ENCODE measurements around the gene MRPS34.

The MRPS34 gene

DNA sequence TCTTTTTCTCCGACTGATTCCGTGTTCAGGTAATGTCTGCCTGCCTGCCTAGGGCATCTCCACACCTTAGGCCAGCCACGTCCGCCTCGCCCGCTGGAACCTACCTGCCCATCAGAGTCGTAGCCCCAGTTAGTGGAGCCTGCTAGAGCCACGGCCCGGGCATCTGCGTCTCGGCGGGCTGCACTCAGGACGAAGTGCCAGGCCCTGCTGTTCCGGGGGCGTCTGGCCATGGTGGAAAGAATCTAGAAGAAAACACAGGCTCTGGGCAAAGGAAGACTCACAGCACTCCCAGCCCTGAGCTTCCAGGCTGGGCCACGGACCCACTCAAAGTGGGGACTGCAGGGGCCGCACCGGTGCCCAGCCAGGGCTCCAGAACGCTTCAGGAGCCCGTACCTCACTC is 8.3 kb upstream of the MRPS34 start:
- no peak for FAIRE-seq

DNA sequence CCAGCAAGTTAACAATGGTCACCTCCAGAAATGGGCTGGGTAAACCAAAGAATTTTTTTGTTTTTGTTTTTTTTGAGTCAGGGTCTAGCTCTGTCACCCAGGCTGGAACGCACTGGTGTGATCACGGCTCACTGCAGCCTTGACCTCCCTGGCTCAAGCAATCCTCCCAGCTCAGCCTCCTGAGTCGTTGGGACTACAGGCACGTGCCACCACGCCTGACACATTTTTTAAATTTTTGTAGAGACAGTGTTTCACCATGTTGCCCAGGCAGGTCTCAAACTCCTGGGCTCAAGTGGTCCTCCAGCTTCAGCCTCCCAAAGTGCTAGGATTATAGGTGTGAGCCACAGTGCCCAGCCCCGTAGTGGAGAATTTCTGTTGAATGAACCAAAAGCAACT is 7.7 kb upstream of the MRPS34 start:
- FAIRE-seq = no peak

DNA sequence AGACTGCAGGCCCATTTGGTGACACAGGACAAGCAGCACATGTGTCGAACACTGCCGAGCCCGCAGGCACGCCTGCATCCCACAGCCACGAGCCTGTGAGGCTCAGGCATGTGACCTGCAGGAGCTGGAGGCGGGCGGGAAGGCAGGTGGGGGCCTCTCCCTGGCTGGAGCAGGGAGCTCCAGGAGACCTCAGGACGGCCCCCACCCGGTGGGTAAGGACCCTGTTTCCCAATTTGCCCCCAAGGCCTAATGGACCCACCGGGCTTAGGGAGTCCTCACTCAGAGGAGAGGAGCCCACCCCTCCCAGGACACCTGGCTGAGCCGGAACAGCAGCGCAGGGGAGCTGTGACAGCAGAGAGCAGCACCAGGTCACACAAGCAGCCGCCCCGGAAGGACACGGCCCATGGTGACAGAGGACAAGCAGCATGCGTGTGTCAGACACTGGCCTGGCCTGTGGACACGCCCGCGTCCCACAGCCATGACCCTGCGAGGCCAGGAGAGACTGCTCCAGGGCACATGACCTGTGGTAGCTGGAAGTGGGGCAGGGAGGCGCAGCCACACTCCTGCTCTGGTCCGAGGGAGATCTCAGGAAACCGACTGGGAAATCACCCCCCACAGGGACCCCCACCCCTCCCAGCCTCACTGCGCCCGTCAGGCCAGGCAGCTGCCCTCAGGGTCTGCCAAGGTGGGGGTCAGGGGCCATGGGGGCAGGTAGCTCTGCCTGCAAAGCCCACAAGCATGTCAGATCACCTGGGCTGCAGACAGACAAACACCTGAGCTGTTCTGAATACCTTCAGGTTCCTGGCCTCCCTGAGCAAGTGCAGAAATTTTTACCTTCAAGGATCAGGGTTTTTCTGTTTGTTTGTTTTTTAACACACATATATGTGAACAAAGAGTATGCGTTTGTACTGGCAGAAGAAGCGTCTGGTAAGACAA is 7.1 kb upstream of the MRPS34 start:
- no peak for FAIRE-seq

DNA sequence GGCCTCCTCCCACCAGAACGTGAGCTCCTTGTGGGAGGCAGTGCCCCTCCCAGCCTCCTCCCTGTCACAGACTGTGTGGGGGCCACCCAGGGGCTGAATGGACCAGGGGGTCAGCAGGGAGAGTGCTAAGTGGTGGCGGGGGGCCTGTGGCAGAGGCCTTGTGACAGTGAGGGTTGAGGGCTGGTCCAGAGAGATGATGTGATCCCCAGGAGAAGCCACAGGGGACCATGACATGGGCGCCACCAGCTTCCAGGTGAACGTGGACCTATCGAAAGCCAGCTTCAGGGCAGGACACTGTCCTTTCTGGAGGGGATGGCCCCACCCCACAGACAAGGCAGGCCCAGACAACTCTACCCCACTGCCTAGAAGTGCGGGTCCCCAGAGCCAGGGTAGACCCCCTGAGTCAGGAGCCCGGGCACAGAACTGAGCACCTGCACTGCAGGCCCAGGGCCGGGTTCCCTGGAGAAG is 6.3 kb upstream of the MRPS34 start:
- FAIRE-seq = no peak

DNA sequence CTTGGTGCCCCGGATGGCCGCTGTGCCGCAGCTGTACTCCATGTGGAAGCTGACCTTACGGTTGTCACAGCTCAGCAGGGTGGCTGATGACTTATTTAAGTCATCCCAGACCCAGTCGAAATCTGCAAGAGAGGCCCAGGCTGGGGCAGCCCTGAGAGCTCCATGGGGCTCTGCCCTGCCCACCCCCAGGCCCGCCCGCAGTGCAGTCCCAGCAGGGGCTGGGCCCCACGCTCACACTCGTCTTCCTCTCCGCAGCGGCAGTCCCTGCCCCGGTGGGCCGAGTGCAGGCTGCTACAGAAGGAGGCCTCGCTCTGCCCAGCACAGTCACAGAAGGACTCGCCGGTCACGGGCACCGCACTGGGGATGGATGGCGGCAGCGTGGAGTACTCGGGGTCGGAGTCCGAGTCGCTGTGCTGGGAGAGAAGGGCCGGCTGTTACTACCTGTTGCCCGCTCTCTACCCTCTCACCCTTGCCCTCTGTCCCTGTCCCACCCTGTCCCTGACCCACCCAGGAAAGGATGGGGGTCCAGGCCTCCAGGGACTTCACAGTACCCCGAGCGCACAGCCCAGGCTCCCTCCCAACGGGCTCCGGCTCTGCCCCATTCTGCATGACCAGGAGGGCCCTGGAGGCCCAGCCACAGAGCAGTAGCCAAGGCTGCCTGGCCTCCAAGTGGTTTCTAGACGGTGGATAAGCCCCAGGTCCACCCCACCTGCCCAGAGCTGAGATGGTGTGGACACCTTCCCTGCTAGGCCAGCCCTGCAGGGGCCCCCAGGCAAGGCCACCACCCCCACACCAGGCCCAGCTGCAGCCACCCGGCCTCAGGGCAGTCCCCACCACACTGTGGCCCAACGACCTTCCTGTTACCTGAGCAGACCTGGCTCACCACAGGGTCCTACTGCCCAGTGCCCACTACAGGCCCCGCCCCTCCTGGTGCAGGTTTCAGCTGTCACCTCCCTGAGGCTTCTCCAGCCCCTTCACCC is 5.6 kb upstream of the MRPS34 start:
- FAIRE-seq = no peak

DNA sequence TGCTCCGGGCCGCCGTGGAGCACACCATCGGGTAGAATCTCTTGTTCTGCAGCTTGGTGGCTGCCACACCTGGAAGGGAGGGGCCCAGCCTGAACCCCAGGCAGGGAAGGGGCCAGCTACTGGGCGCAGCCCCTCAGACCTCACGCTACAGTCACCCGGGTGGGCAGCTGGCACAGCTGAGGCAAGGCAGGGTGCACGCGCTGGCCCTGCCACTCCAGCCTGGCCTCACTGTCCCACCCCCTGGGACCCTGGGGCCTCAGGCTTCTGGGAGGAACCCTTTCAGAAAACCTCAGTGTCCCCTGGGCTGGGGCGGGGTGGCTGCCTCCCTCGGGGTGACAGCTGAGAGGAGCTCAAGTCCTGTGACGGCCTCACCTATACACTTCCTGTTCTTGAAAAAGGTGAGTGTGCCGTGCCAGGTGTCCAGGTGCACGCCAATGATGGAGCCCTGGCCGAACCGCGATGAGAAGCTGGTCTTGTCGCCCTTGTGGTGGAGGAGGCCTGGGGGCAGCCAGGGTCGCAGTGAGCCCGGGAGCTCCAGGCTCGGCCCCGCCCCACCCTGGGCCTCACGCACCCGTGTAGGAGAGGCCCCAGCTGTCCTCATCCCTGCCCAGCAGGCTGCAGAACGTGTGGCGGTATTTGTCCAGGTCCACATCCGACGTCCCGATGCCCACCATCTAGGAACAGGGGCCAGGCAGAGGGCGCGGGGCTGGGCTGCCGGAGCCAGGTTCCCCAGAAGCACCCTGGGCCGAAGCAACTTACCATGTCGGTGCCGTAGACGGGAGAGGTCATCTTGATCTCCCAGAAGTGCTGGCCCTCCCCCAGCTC is 4.7 kb upstream of the MRPS34 start:
- no peak for FAIRE-seq

DNA sequence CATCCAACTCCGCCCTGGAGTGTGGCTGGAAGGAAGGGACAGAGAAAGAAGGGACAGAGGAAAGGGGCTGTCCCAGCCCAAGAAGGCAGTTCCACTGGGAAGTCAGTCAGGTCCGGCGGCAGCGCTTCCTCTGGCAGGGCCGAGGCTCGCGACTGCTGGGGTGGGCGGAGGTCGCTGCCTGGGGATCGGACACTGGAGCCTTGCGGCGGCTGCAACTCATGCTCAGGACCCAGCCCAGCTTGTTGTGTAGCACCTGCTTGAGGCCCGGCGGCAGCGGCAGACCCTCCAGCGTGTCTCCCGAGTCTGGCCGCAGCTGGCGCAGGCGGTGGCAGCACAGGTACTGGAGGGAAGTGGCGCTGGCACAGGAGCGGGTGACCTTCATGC is 4.0 kb upstream of the MRPS34 start:
- no peak for FAIRE-seq

DNA sequence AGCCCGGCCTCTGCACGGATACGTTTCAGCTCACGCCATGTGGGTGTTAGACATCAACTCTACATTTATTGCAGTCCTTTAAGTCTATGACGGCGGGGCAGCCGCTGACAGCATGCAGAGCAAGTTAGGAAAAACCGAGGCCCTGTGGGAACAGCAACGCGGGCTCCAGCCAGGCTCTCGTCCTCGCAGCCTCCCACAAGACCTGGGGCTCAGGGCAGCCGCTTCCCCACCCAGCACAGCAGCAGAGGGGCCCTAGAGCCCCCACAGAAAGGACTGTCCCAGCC is 3.7 kb upstream of the MRPS34 start:
- no peak for FAIRE-seq

DNA sequence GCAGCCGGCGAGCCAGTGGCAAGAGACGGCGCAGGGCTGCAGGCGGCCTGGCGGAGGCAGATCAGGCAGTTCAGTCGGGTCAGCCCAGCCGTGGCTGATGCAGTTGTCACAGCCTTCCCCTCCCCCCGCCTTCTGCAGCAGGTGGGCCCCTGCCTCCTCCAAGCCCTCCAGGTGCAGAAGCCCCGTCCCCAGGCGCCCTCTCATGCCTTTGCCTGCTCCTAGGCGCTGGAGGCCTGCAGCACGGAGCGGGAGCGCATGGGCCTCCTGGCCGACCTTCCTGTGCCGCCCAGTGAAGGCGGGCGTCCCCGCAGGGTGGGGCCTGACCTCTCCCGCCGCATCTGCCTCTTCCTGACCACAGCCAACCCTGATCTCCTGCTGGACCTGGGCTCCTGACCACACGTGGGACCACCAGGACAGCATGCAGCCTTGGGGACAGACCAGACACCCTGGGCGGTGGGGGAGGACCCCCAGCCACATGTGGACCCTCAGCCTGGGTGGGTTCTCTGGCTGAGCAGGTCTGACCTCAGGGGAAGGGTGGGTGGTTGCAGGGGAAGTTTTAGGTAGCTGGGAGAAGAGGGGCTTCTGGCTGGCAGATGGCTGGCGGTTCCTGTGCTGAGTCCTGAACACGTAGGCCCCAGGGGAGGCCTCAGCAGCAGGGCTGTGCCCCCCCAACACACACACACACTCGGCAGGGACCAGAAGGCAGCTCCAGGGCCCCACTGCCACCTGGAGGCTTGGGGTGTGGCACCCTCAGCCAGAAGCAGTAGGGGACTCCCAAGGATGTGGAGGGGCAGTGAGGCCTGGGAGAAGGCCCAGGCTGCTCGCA is 3.1 kb upstream of the MRPS34 start:
- FAIRE-seq = no peak

DNA sequence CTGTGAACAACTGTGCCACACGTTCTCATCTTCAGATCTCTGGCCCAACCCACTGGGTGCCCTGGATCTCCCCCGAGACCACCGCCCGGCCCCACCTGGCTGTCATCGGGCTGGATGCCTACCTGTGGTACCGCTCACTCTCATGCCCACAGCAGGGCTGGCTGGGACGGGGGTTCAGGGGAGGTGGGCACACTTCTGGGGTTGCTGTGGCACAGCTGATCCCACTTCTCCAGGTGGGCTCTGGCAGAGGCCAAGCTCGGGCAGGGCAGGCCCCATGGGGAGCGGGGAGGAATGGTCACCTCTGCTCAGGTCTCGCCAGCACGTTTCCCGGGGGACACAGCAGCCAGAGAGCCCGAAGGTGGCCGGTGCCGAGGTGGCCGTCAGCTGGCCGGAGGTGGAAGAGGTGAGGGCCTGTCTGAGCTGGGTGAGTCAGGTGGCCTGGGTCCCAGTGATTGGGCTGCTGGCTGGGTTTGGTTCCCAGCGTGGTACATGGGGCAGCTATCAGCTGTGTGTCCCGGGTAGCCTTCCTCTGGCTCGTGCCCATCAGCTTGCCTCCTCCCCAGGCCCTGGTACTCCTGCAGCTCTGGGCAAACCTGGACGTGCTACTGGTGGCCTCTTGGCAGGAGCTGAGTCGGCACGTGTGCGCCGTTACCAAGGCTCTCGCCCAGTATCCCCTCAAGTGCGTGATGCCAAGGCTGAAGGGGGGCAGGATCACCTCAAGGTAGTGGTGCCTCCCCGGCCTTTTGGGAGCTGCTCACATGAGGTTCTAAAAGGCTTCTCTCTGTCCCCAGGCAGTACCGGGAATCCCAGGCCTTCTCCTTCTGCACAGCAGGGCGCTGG is 2.3 kb upstream of the MRPS34 start:
- FAIRE-seq = no peak

DNA sequence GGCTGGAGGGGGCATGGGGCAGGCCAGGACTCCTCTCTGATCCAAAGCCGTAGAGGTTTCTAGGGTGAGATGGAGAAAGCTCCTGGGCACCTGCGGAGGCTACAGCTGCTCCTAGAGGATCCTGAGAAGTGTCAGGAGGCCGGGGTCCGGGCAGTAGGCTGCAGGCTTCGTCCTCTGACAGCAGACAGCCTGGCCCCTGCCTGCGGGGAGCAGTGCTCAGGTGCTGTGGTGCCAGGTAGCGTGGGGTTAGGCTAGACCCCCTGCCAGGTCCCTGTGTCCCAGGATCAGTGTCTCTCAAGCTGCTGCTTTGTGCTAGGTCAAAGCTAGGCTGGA is 1.5 kb upstream of the MRPS34 start:
- no peak for FAIRE-seq

DNA sequence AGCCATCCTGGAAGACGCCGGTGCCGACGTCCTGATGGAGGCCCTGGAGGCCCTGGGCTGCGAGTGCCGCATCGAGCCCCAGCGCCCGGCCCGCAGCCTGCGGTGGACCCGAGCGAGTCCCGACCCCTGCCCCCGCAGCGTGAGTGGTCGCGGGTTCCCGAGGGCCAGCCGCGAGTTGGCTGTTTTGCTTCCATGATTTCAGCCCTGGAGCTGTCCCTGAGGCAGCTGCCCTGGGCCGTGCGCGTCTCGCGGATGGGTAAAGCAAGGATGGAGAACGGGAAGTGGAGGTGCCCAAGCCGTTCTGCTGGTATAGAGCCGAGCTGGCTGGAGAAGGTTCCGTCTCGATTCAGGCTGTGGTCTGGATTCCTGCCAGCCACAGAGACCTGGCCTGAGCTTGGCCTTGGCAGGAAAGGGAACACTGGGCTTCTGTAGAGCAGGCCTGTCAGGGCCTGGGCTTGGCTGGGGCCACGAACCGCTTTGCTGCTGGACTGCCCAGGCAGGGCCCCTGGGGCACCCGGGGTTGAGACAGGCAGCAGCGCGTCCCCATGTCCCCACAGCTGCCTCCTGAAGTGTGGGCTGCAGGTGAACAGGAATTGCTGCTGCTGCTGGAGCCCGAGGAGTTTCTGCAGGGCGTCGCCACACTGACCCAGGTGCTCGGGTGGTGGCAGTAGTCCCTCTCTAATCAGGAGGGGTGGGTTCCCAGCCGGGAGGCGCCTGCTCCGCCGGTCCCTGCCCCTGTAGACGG is 941 bp upstream of the MRPS34 start:
- no peak for FAIRE-seq

DNA sequence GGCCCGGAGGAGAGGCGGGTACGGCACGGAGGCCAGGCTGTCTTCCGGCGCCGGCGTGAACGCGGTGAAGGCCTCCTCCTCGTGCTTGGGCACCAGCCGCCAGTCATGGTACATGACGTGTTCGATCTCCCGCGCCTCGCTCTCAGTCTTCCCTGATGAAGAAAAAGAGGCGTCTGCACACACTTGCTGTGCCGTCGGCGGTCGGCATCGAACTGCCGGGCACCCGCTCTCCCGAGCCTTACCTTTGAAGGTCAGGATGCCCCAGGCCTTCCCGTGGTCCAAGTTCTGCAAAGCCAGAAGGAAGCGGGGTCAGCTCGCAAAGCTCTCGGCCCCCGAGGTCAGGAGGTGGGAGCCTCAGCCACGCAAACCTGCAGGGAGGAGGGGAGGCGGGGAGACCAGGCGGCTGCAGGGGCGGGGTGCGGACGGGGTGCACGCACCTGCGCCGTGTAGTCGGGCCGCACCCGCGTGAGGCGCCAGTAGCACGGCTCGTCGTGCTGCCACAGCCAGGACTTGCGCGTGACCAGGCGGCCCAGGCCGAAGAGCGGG is 499 bp downstream of the MRPS34 start, which contains the start of gene EME2:
Gene EME2 (plus strand): TSS at position 449 of the 546 bp plus-strand sequence. CDS start 418 bp downstream, outside the sequence.
- FAIRE-seq = no peak

DNA sequence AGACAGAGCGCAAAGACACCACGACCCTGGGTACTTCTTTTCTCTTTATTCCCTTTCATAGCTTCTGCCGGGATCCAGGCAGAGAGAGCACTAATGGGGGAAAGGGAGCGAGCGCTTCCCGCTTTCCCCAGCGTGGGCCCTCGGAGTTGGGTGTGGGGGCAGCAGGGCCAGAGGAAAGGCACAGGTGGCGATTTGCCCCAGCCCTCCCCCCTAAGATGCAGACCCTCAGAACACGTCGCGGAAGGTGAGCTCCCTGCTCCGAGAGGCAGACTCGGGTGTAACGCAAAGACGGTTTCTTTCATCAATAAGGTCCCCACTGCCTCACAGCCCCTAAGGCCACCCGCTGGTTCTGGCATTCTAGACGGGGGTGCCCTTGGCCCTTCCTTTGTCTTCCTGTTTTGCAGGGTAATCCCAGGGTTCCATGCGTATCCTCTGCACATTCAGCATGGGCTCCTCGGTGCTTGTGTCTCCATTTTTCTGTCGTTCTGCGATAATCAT is 1.0 kb downstream of the MRPS34 start:
- no peak for FAIRE-seq

DNA sequence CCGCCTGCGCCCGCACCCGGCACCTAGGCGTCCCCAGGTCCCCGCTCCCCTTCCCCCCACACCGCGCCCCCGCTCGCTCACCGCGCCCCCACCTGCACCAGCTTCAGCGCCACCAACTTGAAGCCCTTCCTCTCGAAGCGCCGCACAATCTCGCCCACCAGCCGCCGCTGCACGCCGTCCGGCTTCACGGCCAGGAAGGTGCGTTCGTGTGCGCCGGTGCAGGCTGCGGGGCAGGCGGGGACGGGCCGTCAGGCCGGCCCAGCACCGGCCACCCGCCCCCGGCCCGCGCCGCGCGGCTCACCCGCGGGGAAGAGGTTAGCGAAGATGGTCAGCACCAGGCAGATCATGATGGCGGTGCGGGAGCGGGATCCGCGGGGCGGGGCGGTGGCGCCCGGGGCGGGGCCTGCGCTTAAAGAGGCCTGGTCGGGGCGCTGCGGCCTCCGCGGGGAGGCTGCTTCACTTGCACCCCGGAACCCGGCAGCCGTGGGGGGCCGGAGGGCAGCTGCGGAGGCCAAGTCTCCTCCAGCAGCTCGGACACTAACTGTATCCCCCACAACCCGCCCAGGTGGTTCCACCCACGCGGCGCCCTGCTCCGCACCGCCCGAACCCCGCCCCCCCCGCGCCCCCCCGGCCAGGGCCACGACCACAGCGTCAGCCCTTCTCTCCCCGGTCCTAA is 1.6 kb downstream of the MRPS34 start, which contains the start of gene NME3:
Gene NME3 (minus strand): TSS at position 356 of the 676 bp plus-strand sequence. CDS start 9 bp downstream, at position 347.
- no peak for FAIRE-seq

DNA sequence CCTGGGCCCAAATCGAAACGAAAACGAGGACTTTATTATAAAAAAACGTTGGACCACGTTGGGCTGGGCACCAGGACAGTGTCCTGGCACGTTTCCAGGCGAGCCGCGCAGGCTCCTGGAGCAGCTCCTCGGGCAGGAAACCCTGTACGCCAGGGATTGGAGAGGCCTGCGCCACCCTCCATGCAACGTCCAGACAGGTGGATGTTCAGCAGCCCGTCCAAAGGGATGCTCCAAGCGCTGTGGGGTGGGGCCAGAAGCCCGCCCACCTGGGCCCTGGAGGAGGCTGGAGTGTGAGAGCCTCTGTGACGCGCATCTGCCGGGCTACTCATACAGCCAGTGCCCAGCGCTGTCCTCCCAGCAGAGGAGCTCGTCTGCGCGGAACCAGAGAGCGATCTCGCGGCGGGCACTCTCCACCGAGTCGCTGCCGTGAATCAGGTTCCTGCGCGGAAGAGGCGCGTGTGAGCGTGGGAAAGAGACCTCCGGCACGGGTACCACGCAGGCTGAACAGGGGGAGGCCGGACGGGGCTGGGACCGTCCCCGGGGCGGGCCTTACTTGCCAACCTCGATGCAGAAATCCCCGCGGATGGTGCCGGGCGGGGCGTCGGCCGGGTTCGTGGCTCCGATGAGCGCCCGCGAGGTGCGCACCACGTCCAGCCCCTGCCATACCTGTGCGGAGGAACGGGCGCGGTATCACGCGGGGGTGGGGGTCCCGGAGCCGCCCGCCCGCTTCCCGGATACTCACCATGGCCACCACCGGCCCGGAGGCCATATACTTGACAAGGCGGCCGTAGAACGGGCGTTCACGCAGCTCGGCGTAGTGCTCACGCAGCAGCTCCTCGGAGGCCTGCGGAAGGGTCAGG is 2.4 kb downstream of the MRPS34 start:
- no peak for FAIRE-seq

DNA sequence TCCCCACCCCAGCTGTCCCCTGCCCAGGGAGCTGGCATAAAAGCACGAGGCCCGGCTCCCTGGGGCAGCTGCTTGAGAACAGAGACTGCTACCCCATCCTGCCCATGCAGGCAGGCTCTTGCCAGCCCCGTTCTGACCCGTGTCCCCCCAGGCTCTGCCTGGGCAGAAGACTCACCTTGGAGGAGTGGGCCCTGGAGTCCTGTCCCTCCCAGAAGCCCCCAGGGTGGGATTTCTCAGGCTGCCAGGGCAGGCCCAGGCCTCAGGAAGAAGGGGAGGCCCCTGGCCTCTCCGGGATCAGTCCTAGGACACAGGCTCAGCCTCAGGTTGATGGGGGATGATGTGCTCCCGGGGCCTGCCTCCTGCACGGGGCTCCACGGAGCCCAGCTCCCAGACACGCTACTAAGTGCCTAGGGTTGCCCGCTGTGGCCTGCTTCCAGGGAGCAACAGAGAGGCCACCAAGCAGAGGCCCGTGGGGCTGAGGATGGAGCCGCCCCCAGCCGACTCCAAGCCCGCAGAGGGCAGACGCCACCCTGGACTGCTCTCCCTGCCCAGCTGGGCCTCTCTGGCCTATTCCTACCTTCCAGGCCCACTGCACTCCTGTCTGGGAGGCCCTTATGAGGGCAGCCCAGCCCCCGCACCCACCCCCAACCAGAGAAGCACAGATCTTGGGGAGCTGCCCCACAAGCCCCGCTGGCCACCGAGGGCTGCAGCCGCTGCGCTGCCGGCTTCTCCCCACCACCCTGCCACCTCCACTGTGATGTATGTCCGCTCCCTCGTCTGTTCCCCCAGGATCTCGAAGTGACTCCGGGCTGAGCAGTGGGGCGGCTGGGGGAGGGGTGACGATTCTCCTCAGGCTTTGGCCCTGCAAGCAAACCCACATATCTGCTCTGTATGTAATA is 3.3 kb downstream of the MRPS34 start:
- no peak for FAIRE-seq

All from colon (tissue), 2 donors.